SHP77 (cell line): ENCODE measurements around the gene DOC2A.
"Not testable (repeated sequence)": the region's sequence is repeated elsewhere in the genome, so short reads cannot be mapped to it uniquely, and the experiment has no call there.

ENCODE experiments used
- DNase-seq, 2 experiments: peaks; one replicate each; lab custom pipeline; 2025; lab: John Stamatoyannopoulos, UW

The DOC2A gene

GRCh38 chr16:30027588-30028437 lies 17.0 kb upstream of the DOC2A start:
- no peak for DNase-seq

GRCh38 chr16:30026449-30026848 lies 15.6 kb upstream of the DOC2A start:
- DNase-seq = no peak

GRCh38 chr16:30025574-30025973 lies 14.7 kb upstream of the DOC2A start:
- DNase-seq = no peak

- no peak for DNase-seq
These were observed 14.3 kb upstream of the DOC2A start for GRCh38 chr16:30025156-30025555.

DNA sequence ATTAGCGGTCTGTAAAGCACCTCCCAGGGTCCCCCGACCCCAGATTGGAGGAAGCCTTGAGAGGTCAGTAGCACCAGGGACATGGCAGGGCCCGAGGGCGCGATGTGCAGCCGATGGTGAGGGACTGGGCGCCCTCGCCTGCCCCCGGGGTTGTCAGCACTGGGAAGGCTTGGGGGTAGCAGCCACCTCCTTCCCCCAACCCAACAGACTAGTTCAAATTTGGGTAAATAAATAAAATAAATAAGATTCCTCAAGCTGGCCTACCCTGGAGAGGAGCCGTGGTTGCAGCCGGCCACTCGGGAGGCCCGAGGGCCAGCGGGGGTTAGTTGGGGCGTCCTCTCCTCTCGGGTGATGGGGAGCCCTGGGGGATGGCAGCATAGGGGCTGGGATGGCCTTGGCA lies 13.6 kb upstream of the DOC2A start:
- no peak for DNase-seq

GRCh38 chr16:30023586-30023985 lies 12.8 kb upstream of the DOC2A start:
- DNase-seq = no peak

- DNase-seq = no peak
These were observed 12.1 kb upstream of the DOC2A start, which contains the start of gene C16orf92 for GRCh38 chr16:30022887-30023286. TSS of gene C16orf92 (plus strand) at chr16:30023198. CDS start at chr16:30023341, 143 bp downstream.

- DNase-seq = no peak
These were observed 7.9 kb upstream of the DOC2A start for GRCh38 chr16:30018731-30019158.

GRCh38 chr16:30017937-30018336 lies 7.1 kb upstream of the DOC2A start:
- DNase-seq = not testable (repeated sequence)

GRCh38 chr16:30017277-30017656 lies 6.4 kb upstream of the DOC2A start:
- DNase-seq = no peak

GRCh38 chr16:30016555-30017276 lies 5.9 kb upstream of the DOC2A start:
- DNase-seq = no peak

GRCh38 chr16:30015450-30015849 lies 4.6 kb upstream of the DOC2A start:
- DNase-seq = not testable (repeated sequence)

DNA sequence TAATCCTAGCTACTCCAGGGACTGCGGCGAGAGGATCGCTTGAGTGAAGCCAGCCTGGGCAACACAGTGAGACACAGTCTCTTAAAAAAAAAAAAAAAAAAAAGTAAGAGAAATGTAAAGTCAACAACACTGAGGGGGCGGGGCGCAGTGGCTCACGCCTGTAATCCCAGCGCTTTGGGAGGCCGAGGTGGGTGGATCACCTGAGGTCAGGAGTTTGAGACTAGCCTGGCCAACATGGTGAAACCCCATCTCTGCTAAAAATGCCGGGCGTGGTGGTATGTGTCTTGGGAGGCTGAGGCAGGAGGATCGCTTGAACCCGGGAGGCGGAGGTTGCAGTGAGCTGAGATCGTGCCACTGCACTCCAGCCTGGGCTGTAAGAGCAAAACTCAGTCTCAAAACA lies 1.8 kb upstream of the DOC2A start:
- DNase-seq = not testable (repeated sequence)

- DNase-seq = no peak
These were observed 1.1 kb upstream of the DOC2A start for GRCh38 chr16:30011714-30012504.

GRCh38 chr16:30009990-30010843 lies 610 bp downstream of the DOC2A start:
- no peak for DNase-seq

DNA sequence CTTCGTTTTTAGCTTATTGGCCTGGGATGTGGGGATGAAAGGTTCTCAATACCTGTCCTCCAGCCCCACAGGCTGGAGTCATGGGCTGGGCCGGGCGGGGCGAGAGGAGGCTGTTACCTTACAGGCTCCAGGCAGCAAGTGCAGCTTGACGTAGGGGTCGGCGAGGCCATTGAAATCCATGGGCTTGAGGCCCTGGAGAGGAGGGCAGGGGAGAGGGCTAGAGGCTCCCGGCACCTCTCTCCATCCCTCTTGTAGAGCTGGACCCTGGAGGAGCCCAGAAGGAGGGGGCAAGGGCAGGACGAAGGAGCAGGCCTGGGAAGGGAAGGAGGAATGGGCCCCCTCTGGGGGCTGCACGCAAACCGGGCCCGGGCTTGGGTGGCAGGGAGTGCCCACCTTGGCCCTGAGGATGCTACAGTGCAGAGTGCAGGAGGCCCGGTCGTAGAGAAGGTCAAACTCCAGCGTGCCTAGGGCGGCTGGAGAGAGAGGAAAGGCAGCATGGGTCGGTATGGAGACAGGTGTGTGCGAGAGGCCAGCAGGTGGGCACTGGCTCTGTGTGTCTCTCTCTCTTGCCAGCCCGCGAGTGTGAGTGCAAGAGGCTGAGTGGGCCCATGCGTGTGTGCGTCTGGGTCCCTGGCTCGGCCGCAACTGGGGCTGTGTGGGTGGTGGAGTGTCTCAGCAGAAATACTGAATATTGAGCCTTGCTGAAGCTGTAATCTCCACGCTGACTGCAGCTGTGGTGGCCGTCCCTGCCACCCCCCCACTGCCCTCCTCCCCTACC lies 1.6 kb downstream of the DOC2A start:
- peak in 1 of 2 experiments; percentile 24 for DNase-seq

GRCh38 chr16:30007378-30007895 lies 3.4 kb downstream of the DOC2A start:
- no peak for DNase-seq

DNA sequence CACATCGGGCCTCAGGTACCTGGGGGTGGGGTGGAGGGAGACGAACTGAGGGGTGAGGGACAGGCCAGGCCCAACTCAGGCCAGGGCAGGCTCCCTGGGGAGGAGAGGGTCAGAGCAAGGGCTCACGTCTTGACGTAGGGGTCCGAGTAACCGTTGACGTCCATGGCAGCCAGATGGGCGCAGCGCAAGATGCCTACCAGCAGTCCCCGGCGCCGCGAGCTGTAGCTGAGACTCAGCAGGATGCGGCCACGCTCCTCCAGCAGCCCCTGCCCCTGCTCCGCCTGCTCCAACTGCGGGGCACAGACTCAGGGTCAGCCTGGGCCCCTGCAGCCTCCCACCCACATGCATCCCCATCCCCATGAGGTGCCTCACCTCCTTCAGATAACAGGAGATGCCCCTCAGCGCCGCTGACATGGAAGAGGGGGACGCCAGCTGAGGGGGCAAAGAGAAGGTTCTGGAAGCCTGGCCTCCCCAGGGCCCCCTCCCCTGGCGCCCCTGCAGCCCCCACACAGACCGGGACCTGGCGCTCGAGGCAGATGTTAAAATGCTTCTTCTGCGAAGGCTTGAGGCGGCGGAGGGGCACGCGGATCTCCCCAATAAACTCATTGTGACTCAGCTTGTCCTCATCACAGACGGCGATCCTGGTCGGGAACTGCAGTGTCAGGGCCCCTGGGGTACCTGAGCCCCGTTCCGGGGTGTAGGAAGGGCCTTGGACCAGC lies 4.0 kb downstream of the DOC2A start:
- DNase-seq = no peak

DNA sequence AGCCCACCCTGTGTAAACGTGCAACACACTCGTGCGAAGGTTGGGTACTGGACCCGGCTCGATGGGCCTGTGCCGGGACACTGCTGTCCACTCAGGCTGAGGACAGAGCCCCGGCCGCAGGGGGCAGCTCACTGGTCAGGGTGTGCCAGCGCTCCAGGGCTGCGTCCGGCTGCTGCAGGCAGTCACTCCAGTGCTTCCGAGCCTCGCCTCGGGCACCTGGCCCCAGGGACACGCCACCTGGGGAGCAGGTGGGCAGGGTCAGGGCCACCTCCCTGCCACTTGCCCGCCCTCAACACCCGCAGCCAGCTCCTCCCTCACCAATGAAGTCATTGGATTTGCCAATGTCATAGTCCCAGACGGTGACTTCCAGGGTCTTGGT lies 4.7 kb downstream of the DOC2A start:
- DNase-seq = no peak
